HG03064 (cell line): ENCODE measurements around the gene SOX5.
A peak's percentile ranks its signal among the peaks of the same experiment; 100 is the strongest.

Experiments used
- ATAC-seq: cut with Tn5 transposase; IDR thresholded peaks from one replicate; pipeline ENCODE4 v1.9.1; 2021; ENCODE audit warnings: low read depth; ENCODE audit not compliant: unreplicated experiment

Gene SOX5

GRCh38 chr12:23631786-23632377 lies 317.6 kb downstream of the SOX5 start:
- no peak for ATAC-seq

GRCh38 chr12:23630524-23630923 lies 318.9 kb downstream of the SOX5 start:
- ATAC-seq: no peak

GRCh38 chr12:23628806-23629205 lies 320.7 kb downstream of the SOX5 start:
- ATAC-seq: no peak

GRCh38 chr12:23626791-23627190 lies 322.7 kb downstream of the SOX5 start:
- no peak for ATAC-seq

- no peak for ATAC-seq
Measured at GRCh38 chr12:23621900-23622299, 327.6 kb downstream of the SOX5 start.

GRCh38 chr12:23618718-23619117 lies 330.8 kb downstream of the SOX5 start:
- ATAC-seq: no peak

GRCh38 chr12:23617749-23618148 lies 331.7 kb downstream of the SOX5 start:
- no peak for ATAC-seq

- ATAC-seq: no peak
Measured at GRCh38 chr12:23614280-23614679, 335.2 kb downstream of the SOX5 start.

- no peak for ATAC-seq
Measured at GRCh38 chr12:23611320-23611719, 338.1 kb downstream of the SOX5 start.

GRCh38 chr12:23600919-23601318 lies 348.6 kb downstream of the SOX5 start:
- no peak for ATAC-seq

- no peak for ATAC-seq
Measured at GRCh38 chr12:23596568-23596967, 352.9 kb downstream of the SOX5 start.

GRCh38 chr12:23587833-23588559 lies 361.5 kb downstream of the SOX5 start:
- no peak for ATAC-seq

- ATAC-seq: no peak
Measured at GRCh38 chr12:23585782-23586163, 363.7 kb downstream of the SOX5 start.

- no peak for ATAC-seq
Measured at GRCh38 chr12:23585156-23585781, 364.2 kb downstream of the SOX5 start.

- no peak for ATAC-seq
Measured at GRCh38 chr12:23581913-23582312, 367.6 kb downstream of the SOX5 start.

- no peak for ATAC-seq
Measured at GRCh38 chr12:23579257-23579656, 370.2 kb downstream of the SOX5 start.

GRCh38 chr12:23576372-23576771 lies 373.1 kb downstream of the SOX5 start:
- ATAC-seq: peak; percentile 91

- ATAC-seq: no peak
Measured at GRCh38 chr12:23569356-23569755, 380.1 kb downstream of the SOX5 start.

GRCh38 chr12:23566133-23566532 lies 383.3 kb downstream of the SOX5 start:
- ATAC-seq: no peak

- no peak for ATAC-seq
Measured at GRCh38 chr12:23564451-23565152, 384.9 kb downstream of the SOX5 start.
